Trophoblast cell (in vitro differentiated cells and primary cell): ENCODE data around the gene APOL4.

Experiments used
- DNase-seq, 2 donors: peaks; one replicate each; pipeline ENCODE4 v3.0.0-alpha.2; 2016
- H2AFZ ChIP-seq: 2 replicates; pipeline ENCODE4 v1.6.1; 2013; ENCODE audit warnings: low read length, moderate library complexity, mild to moderate bottlenecking; ENCODE audit not compliant: insufficient read depth, poor library complexity
- H2AK5ac ChIP-seq: 2 replicates; pipeline ENCODE4 v1.6.1; 2013; ENCODE audit warnings: mild to moderate bottlenecking, low read length
- H2BK120ac ChIP-seq: 2 replicates; pipeline ENCODE4 v1.6.1; 2013; ENCODE audit warnings: low read length, mild to moderate bottlenecking, moderate library complexity; ENCODE audit not compliant: insufficient read depth, poor library complexity
- H2BK12ac ChIP-seq: 2 replicates; pipeline ENCODE4 v1.6.1; 2013; ENCODE audit warnings: mild to moderate bottlenecking, low read length, moderate library complexity
- H2BK5ac ChIP-seq: 2 replicates; pipeline ENCODE4 v1.6.1; 2013; ENCODE audit warnings: low read length, low read depth, moderate library complexity, mild to moderate bottlenecking; ENCODE audit not compliant: poor library complexity
- H3K14ac ChIP-seq: 2 replicates; pipeline ENCODE4 v1.6.1; 2013; ENCODE audit warnings: mild to moderate bottlenecking, low read length
- H3K18ac ChIP-seq: 2 replicates; pipeline ENCODE4 v1.6.1; 2013; ENCODE audit warnings: mild to moderate bottlenecking, low read length
- H3K23ac ChIP-seq: 2 replicates; pipeline ENCODE4 v1.6.1; 2013; ENCODE audit warnings: low read length
- H3K27ac ChIP-seq: 2 replicates; pipeline ENCODE4 v1.5.1; 2013; ENCODE audit warnings: low read depth, mild to moderate bottlenecking, inconsistent platforms, low read length, moderate library complexity
- H3K27me3 ChIP-seq: 2 replicates; pipeline ENCODE4 v1.6.1; 2013; ENCODE audit warnings: inconsistent platforms, mild to moderate bottlenecking, low read length, moderate library complexity; ENCODE audit not compliant: insufficient read depth
- H3K36me3 ChIP-seq, 2 experiments: 1 replicate in 1 of 2; 2 replicates in 1 of 2; pipeline ENCODE4 v1.6.1; 2013; ENCODE audit warnings: low read length in 2 of 2, mild to moderate bottlenecking in 2 of 2, moderate library complexity in 1 of 2; ENCODE audit not compliant: insufficient read depth in 2 of 2, control insufficient read depth in 1 of 2
- H3K4ac ChIP-seq: 2 replicates; pipeline ENCODE4 v1.6.1; 2013; ENCODE audit warnings: low read depth, mild to moderate bottlenecking, low read length, moderate library complexity
- H3K4me1 ChIP-seq, 2 experiments: 1 replicate in 1 of 2; 2 replicates in 1 of 2; pipeline ENCODE4 v1.6.1; 2013; ENCODE audit warnings: low read length in 2 of 2, mild to moderate bottlenecking in 2 of 2, moderate library complexity in 1 of 2; ENCODE audit not compliant: insufficient read depth in 2 of 2, control insufficient read depth in 1 of 2
- H3K4me2 ChIP-seq: 2 replicates; pipeline ENCODE4 v1.6.1; 2013; ENCODE audit warnings: inconsistent platforms, mild to moderate bottlenecking, low read length, moderate library complexity
- H3K4me3 ChIP-seq: 2 replicates; pipeline ENCODE4 v1.5.1; 2013; ENCODE audit warnings: mild to moderate bottlenecking, low read depth, low read length, inconsistent platforms
- H3K79me1 ChIP-seq: one replicate; pipeline ENCODE4 v1.6.1; 2013; ENCODE audit warnings: low read length
- H3K79me2 ChIP-seq: 2 replicates; pipeline ENCODE4 v1.6.1; 2013; ENCODE audit warnings: low read length, mild to moderate bottlenecking; ENCODE audit not compliant: control insufficient read depth, insufficient read depth, poor library complexity
- H3K9ac ChIP-seq: 2 replicates; pipeline ENCODE4 v1.6.1; 2013; ENCODE audit warnings: mild to moderate bottlenecking, low read length
- H3K9me3 ChIP-seq: 2 replicates; pipeline ENCODE4 v1.6.1; 2013; ENCODE audit warnings: low read depth, mild to moderate bottlenecking, control low read depth, inconsistent platforms, low read length; ENCODE audit not compliant: insufficient read depth
- H4K12ac ChIP-seq: 2 replicates; pipeline ENCODE4 v1.6.1; 2013; ENCODE audit warnings: low read depth, mild to moderate bottlenecking, low read length, moderate library complexity
- H4K8ac ChIP-seq: 2 replicates; pipeline ENCODE4 v1.6.1; 2013; ENCODE audit warnings: low read depth, mild to moderate bottlenecking, low read length, moderate library complexity
- H4K91ac ChIP-seq: one replicate; pipeline ENCODE4 v1.6.1; 2013; ENCODE audit warnings: low read depth, mild to moderate bottlenecking, low read length, moderate library complexity
- WGBS: extraction: QIAGEN DNeasy Blood & Tissue Kit; methylation state at CpG from one replicate; pipeline ENCODE4 v1.1.7; 2013; ENCODE audit warnings: missing lambda C conversion rate; ENCODE audit not compliant: insufficient read length, insufficient coverage; ENCODE audit errors: extremely low coverage; 5-methylcytosine and 5-hydroxymethylcytosine counted together

APOL4 gene

GRCh38 chr22:36226189-36226588, 24.6 kb upstream of the APOL4 start:
- no peak overlapping the region for H3K27ac ChIP-seq
- peaks cover 5% of the 10 kb centered on the region for H3K9me3 ChIP-seq
- no peak overlapping the region for H2BK5ac ChIP-seq
- DNase-seq, result no peak
- H3K18ac ChIP-seq, result no peak overlapping the region
- no peak overlapping the region for H3K4ac ChIP-seq
- no peak overlapping the region for H2AK5ac ChIP-seq
- no peak overlapping the region for H3K4me2 ChIP-seq
- H3K14ac ChIP-seq, result no peak overlapping the region
- H3K79me2 ChIP-seq, result no peaks in the 10 kb centered on the region
- no peaks in the 10 kb centered on the region for H3K79me1 ChIP-seq
- peaks cover 5 to 8% of the 10 kb centered on the region in 2 experiments for H3K36me3 ChIP-seq
- H4K8ac ChIP-seq, result no peak overlapping the region
- H3K4me1 ChIP-seq, result peaks cover 7 to 9% of the 10 kb centered on the region in 2 experiments
- no peaks in the 10 kb centered on the region for H3K27me3 ChIP-seq
- no peak overlapping the region for H2BK120ac ChIP-seq
- no peak overlapping the region for H3K4me3 ChIP-seq
- H3K23ac ChIP-seq, result no peak overlapping the region
- no CpG with 5 or more reads among the region's 5 CpGs for WGBS
- H4K91ac ChIP-seq, result no peak overlapping the region
- H2BK12ac ChIP-seq, result no peak overlapping the region
- no peak overlapping the region for H4K12ac ChIP-seq
- H3K9ac ChIP-seq, result no peak overlapping the region
- H2AFZ ChIP-seq, result no peak overlapping the region

DNA sequence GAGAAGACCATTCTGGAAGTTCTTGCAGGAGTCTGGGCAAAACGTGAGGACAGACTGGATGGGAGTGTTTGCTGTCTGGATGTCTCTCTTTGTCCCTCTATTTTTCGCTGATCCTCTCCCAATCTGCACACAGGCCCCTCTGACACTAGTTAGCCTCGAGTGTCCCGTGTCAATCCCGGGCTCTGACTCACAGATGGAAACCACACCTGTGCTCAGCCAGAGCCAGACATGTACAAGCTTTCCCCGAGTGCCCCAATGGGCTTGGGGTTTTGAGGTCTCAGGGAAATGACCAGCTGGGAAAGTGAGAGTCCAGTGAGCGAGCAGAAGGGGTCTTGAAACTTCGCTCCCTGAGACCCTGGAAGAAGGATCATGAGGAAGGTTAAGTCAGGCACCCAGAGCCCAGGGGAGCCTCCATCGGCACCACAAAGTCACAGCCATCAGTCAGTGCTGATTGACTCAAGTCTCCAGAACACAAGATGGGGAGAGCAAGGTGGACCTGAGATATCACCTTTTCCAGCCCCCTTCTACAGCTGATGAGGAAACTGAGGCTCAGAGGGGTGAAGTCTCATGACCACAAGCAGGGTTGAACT, 23.8 kb upstream of the APOL4 start:
- no peak overlapping the region for H2AK5ac ChIP-seq
- H3K23ac ChIP-seq, result no peak overlapping the region
- H2BK5ac ChIP-seq, result no peak overlapping the region
- no peak overlapping the region for H2BK12ac ChIP-seq
- H3K4ac ChIP-seq, result no peak overlapping the region
- no peak overlapping the region for H4K8ac ChIP-seq
- no peak overlapping the region for H2AFZ ChIP-seq
- no peak overlapping the region for H2BK120ac ChIP-seq
- no peak overlapping the region for H4K12ac ChIP-seq
- H3K36me3 ChIP-seq, result peaks cover 5 to 8% of the 10 kb centered on the region in 2 experiments
- peaks cover 5% of the 10 kb centered on the region for H3K9me3 ChIP-seq
- no peak overlapping the region for H3K14ac ChIP-seq
- no peaks in the 10 kb centered on the region for H3K79me1 ChIP-seq
- H3K27ac ChIP-seq, result no peak overlapping the region
- no peaks in the 10 kb centered on the region for H3K27me3 ChIP-seq
- no peaks in the 10 kb centered on the region for H3K79me2 ChIP-seq
- no CpG with 5 or more reads among the region's 9 CpGs for WGBS
- H3K9ac ChIP-seq, result no peak overlapping the region
- no peak overlapping the region for H3K18ac ChIP-seq
- no peak overlapping the region for H3K4me2 ChIP-seq
- H3K4me1 ChIP-seq, result peaks cover 7 to 9% of the 10 kb centered on the region in 2 experiments
- no peak overlapping the region for H3K4me3 ChIP-seq
- DNase-seq, result no peak
- H4K91ac ChIP-seq, result no peak overlapping the region

- no peak overlapping the region for H2BK5ac ChIP-seq
- H3K4me2 ChIP-seq, result no peak overlapping the region
- H3K27me3 ChIP-seq, result no peaks in the 10 kb centered on the region
- H3K79me1 ChIP-seq, result no peaks in the 10 kb centered on the region
- no peak overlapping the region for H4K91ac ChIP-seq
- H2BK12ac ChIP-seq, result no peak overlapping the region
- no peaks in the 10 kb centered on the region for H3K79me2 ChIP-seq
- no peak overlapping the region for H4K8ac ChIP-seq
- no peak overlapping the region for H3K23ac ChIP-seq
- H3K9me3 ChIP-seq, result peaks cover 5% of the 10 kb centered on the region
- H3K9ac ChIP-seq, result no peak overlapping the region
- no peak overlapping the region for H3K27ac ChIP-seq
- peak; percentile 55 to 63 for DNase-seq
- H4K12ac ChIP-seq, result no peak overlapping the region
- peaks cover 5 to 8% of the 10 kb centered on the region in 2 experiments for H3K36me3 ChIP-seq
- no peak overlapping the region for H3K14ac ChIP-seq
- H2AFZ ChIP-seq, result no peak overlapping the region
- H3K18ac ChIP-seq, result no peak overlapping the region
- H2BK120ac ChIP-seq, result no peak overlapping the region
- H3K4me3 ChIP-seq, result no peak overlapping the region
- no peak overlapping the region for H2AK5ac ChIP-seq
- H3K4me1 ChIP-seq, result peaks cover 5 to 9% of the 10 kb centered on the region in 2 experiments
- no CpG with 5 or more reads among the region's 4 CpGs for WGBS
- H3K4ac ChIP-seq, result no peak overlapping the region
These were observed 22.6 kb upstream of the APOL4 start for GRCh38 chr22:36224245-36224644.

DNA sequence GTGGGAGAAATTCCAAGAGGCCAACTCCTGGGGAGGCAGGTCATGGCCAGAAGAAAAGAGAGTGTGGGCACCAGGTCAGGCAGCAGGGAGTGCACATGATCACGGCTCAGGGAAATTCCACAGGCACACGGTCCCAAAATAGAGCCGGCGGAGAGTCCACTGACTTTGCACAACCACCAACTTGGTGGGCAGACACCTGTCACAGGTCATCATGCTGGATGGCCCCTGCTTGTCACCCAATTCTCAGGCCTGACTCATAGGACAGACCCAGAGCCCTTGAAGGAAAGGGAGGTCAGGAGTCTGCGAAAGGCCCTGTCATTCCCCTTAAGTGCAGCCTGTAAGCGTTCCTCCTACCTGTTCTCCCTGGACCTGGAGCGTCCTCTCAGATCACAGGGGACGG, 21.9 kb upstream of the APOL4 start:
- H3K27ac ChIP-seq, result no peak overlapping the region
- no peak overlapping the region for H3K4me2 ChIP-seq
- no peak overlapping the region for H3K9ac ChIP-seq
- no peak overlapping the region for H2BK5ac ChIP-seq
- no peak overlapping the region for H2AFZ ChIP-seq
- no peak overlapping the region for H3K14ac ChIP-seq
- H3K23ac ChIP-seq, result no peak overlapping the region
- no peak overlapping the region for H4K12ac ChIP-seq
- no peak overlapping the region for H3K18ac ChIP-seq
- H2AK5ac ChIP-seq, result no peak overlapping the region
- H3K36me3 ChIP-seq, result peaks cover 5 to 8% of the 10 kb centered on the region in 2 experiments
- WGBS, result no CpG with 5 or more reads among the region's 8 CpGs
- H3K27me3 ChIP-seq, result no peaks in the 10 kb centered on the region
- H3K79me1 ChIP-seq, result no peaks in the 10 kb centered on the region
- no peaks in the 10 kb centered on the region for H3K79me2 ChIP-seq
- no peak overlapping the region for H2BK12ac ChIP-seq
- H4K91ac ChIP-seq, result peak overlapping the region; percentile 34
- H3K9me3 ChIP-seq, result peaks cover 5% of the 10 kb centered on the region
- H3K4me1 ChIP-seq, result peaks cover 0 to 2% of the 10 kb centered on the region in 2 experiments
- no peak overlapping the region for H4K8ac ChIP-seq
- no peak for DNase-seq
- no peak overlapping the region for H2BK120ac ChIP-seq
- H3K4ac ChIP-seq, result no peak overlapping the region
- H3K4me3 ChIP-seq, result no peak overlapping the region
